Activated CD8-positive, alpha-beta memory T cell treated with anti-CD3 and anti-CD28 coated beads, Interleukin-2, amount 50 U/mL, for 4 hours (primary cell): Measurements from ENCODE around the gene IL1RL1.
A peak's percentile ranks its signal among the peaks of the same experiment; 100 is the strongest.

Experiments used
- DNase-seq: peaks from one replicate; pipeline ENCODE4 v3.0.0-alpha.2; 2020

IL1RL1 gene

DNA sequence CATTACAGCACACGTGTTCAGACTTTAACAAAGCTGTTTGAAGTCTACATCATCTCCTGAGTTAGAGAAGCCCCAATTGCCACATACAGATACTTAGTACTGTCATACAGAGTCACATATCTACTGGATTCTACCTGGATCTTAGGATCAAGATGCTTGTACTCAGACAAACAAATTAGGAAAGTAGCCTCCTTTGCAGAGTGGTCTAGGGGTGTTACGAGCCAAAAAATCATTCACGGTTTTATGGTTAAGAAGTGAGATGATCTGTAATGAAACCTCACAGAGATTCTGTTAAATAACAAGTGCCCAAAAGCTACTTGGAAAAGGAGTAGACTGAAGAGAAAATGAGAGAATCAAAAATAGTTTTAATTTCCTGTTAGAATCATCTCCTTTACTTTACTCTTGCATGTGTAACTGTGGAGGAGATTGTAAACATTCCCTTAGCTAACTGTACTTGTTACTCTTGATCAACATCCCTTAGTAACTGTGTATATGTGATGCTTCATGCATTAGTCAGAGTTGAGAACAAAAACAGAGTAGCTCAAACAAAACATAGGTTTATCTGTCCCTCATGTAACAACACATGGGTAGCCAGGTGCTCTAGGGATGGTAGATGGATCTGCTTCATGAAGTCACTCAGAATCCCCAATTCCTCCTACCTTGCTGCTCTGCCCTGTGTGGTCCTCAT lies 16.4 kb upstream of the IL1RL1 start:
- no peak for DNase-seq

DNA sequence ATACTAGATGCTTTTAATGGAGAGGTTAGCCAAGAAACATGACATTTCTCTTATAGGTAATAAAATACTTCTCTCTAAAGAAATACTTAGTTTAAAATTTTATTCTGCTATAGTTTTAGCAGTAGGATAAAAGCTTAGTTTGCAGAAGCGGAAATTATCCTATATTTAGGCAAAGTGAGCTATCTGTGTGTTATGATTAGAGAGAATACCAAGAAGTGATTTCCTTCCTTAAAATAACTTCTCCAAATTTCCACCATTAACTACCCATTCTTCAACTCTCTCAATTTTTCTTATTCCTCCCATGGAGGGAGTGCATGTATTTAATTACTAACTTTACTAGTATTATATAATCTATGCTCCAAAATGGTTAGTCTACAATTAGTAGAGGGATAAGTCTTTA lies 15.8 kb upstream of the IL1RL1 start:
- DNase-seq = no peak

DNA sequence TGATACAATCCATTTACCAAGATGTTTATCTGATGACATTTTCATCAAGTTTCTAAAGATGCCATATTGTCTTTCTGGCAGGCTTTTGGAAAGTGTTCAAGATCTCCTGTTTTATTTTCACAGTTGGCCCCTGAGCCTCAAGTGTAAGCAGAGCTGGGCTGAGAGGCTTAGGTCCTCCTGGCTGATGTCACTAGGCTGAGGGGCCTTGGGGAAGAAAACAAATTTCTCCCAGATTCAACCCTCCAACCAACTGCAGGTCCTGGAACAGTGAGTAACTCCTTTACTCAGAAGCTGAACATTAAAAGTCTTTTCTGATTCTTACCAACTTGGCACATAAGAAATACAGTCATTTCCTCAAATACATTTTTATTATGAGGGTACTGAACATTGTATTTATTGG lies 14.9 kb upstream of the IL1RL1 start:
- DNase-seq = no peak

DNA sequence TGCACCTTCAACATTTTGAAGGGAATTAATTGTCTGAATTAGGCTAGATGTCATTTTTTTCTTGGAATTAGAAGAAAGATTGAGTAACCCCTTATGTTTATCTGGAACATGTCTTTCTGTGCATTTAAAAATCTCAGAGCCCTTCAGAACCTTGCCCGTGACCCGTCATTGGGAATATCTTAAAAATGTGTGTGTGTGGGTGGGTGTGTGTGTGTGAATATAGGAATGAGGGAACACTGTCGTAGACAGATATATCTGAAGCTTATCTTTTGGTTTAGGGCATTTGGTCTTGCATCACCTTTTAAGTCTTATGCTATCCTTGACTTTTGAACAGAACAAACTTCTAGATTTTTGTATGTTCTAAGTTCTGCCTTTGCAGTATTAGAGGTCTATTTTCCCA lies 13.5 kb upstream of the IL1RL1 start:
- no peak for DNase-seq

DNA sequence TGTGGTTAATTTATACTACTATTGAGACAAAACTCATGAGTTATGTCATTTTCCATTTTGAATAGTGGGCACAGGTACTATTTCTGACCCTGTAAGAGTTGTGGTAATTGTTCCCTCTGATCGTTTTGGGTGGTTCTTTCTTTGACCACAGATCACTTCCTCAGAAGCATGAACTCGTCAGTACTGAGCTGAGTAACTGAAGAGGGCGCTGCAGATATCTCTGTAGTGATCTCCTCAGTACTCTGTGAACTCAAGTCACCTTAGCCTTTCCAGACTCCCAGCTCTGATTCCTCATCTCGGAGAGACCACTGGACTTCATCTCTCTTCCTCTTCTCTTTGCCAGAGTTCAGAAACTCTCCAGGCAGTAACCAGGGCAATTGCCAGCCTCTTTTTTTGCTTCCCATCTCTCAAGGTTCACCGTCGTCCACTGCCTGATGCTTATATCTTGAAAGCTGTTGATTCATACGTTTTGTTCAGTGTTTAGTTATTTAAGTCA lies 9.4 kb upstream of the IL1RL1 start:
- peak; percentile 39 for DNase-seq

DNA sequence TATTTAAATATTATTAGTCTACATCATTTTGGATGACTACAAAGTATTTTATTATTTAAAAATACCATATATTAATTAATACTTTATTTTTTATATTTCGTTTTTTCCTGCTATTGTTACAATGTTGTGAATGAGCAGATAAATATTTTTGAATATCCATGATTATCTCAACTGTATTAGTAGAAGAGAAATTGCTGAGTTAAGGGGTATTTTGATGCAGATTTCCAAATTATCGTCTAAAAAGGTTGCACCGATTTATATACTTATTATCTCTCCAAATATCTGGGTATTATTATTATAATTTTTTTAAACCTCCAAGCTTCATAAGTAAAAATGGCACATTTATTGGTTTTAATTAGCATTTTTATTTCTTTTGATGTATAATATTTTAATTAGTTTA lies 8.9 kb upstream of the IL1RL1 start:
- no peak for DNase-seq

- DNase-seq = no peak
Observed at GRCh38 chr2:102303589-102303988, 7.8 kb upstream of the IL1RL1 start.

DNA sequence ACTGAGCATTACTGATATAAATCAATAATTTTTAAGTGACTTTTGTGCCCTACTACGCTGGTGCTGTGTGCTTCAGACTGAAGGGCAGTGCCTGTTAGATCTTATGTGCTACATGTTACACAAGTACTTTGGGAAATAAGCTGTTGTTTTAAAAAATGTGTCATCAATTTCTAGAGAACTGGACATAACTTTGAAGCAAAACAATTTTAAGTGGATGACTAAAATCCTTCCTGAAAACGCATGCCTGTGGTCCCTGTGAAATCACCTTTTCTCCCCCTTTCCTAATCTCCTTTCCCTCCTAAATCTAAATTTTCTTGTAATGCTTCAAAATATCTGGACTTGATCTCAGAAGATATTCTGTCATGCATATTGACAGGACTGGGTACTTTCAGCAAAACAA lies 7.1 kb upstream of the IL1RL1 start:
- DNase-seq = no peak

- no peak for DNase-seq
Observed at GRCh38 chr2:102304711-102305611, 6.4 kb upstream of the IL1RL1 start.

- DNase-seq = no peak
Observed at GRCh38 chr2:102306125-102306524, 5.2 kb upstream of the IL1RL1 start.

- no peak for DNase-seq
Observed at GRCh38 chr2:102313025-102313424, 1.7 kb downstream of the IL1RL1 start.

DNA sequence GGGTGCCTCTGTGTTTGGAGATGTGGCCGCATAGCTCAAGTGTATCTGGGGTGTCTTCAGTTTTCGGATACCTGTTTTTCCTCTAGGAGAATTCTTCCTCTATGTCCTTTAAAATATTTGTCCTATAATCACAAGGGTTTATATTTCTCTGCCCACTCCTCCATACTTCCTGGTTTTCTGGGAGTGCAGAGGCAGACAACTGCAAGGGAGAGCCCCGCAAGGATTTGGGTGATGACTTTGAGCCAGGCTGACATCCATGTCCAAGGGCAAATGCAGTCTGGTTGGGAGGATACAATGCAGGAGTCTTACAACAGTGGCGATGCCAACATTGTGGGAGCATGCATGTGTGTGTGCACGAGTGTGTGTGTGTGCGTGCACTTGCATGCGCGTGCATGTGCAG lies 2.1 kb downstream of the IL1RL1 start:
- DNase-seq = no peak

- no peak for DNase-seq
Observed at GRCh38 chr2:102313950-102314349, 2.6 kb downstream of the IL1RL1 start.

DNA sequence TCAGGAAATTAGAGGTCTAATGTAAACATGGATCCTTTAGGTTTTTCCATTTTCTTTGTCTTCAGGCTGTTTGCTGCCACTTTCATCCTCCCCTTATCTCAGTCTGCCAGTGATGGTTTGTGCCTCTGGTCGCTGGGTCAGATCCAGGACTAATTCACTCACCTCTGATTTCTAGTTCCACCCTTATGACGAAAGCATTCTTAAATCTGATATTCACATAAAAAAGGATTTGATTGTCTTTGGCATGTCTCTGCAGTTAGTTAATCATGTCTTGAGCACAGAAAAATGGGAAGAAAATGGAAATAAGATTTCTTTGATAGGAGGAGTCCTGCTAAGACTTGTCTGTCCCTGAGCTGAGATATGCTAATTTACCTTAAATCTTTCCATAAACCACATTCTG lies 4.6 kb downstream of the IL1RL1 start:
- no peak for DNase-seq

DNA sequence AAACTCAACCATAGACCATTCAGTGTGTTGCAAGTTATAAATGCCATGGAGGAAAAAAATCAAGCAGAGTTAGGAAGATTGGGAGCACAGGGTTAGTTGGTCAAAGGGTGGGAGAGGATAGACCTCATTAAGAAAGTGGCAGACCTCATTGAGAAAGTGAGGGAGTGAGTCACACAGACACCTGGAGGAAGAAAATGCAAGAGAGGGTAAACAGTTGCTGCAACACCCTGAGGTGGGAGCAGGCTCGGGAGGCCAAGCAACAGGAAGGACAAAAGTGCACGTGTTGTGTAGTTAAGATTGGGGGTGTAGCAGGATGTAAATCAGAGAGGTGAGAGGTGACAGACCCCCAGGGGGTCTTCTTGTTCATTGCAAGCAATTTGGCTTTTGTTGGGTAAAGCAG lies 6.4 kb downstream of the IL1RL1 start:
- DNase-seq = no peak

- DNase-seq = no peak
Observed at GRCh38 chr2:102318437-102318836, 7.1 kb downstream of the IL1RL1 start.

DNA sequence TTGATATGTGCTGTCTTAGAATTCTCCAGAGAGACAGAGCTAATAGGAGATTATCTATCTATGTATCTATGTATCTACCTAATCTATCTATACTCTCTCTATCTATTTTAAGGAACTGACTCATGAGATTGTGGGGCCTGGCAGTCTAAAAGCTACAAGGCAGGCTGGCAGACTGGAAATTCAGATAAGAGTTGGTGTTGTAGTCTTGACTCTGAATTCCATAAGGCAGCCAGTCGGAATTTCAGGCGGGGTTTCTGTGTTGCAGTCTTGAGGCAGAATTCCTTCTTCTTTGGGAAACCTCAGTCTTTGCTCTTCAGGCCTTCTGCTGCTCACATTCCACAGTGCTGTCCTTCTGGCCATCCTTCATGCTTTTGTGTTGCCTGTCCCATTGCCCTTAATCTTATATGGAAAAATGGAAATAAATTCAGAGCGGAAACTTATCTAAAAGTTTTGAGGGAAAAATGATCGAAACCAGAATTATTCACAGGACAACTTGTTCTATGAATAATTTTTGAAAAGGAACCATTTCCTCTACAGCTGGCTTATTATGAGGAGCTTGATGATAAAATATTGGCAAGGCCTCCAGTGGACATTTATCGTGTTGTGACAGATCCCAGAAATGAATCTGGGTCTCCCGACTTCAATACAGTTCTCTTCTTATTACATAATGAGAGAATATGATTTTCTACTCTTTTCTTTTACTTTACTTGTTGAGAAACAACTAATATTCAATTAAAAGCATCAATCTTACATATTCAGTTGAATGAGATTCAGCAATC lies 10.8 kb downstream of the IL1RL1 start:
- no peak for DNase-seq

DNA sequence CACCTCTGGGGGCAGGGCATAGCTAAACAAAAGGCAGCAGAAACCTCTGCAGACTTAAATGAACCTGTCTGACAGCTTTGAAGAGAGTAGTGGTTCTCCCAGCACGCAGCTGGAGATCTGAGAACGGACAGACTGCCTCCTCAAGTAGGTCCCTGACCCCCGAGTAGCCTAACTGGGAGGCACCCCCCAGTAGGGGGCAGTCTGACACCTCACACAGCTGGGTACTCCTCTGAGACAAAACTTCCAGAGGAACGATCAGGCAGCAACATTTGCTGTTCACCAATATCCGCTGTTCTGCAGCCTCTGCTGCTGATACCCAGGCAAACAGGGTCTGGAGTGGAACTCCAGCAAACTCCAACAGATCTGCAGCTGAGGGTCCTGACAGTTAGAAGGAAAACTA lies 13.6 kb downstream of the IL1RL1 start:
- peak; percentile 18 for DNase-seq

GRCh38 chr2:102331311-102331980 lies 20.1 kb downstream of the IL1RL1 start:
- DNase-seq = no peak

GRCh38 chr2:102334486-102334885 lies 23.1 kb downstream of the IL1RL1 start:
- no peak for DNase-seq

DNA sequence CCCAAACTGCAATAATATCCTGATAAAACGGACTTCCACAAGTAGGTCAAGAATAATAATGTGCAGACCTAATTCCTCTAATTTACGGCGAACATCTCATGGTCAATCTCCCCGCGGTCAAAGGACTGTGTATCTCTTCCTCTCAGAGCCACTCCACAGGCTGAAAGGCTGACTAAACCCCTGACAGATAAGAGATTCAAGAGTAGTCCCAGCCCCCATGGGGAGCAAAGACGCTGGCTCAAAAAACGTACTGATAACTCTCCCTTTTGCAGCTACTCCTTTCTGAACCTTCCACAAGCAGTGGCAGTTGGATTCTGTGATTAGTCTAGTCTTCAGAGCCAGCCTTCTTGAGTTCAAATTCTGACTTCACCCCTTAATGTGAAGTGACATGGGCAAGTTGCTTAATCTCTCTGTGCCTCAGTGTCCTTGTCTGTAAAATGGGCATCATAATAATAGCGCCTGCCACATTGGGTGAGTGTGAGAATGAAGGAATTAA lies 24.6 kb downstream of the IL1RL1 start:
- DNase-seq = no peak

GRCh38 chr2:102336502-102336945 lies 25.2 kb downstream of the IL1RL1 start:
- no peak for DNase-seq

DNA sequence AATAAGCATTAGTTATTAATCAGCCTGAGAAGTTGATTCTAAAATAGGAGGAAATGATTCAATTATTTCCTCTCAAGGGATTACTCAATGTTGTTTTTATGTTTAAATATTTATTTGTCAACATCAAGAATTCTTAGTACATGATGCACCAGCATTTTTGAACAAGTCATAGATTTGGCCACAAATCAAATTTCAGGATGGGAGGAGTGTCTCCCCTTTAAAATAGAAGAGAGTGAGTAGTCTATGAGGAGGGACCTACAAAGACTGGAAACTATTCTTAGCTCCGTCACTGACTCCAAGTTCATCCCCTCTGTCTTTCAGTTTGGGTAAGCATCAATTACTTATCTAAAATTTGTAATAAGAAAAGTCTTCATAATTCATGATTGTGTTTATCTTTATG lies 25.6 kb downstream of the IL1RL1 start:
- DNase-seq = no peak
